Brain pericyte (primary cell): ENCODE results near the gene STEAP1B.
A peak's percentile ranks its signal among the peaks of the same experiment; 100 is the strongest.
"Not testable (repeated sequence)": the region's sequence is repeated elsewhere in the genome, so short reads cannot be mapped to it uniquely, and the experiment has no call there.

ENCODE experiments used
- DNase-seq: peaks from one replicate; pipeline ENCODE4 v3.0.0-alpha.2; 2012; ENCODE audit warnings: low read depth, low spot score

STEAP1B gene

DNA sequence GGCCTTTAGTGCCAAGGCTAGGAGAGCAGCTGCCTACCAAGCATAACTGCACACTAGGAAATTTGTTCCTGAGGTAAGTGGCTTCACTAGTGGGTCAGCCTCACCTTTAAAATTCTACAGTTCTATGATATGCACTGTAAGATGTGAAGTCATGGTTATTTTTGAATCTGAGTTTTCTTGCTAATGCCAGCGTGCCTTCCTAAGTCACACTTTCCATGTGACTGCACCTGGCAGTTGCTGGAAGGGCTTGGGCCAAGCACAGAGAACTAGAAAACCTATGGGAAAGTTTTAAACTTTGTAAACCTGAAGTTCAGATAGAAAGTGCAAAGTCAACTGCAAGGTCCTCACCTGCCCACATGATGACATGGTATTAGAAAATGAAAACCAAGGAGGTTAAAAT lies 42.5 kb downstream of the STEAP1B start:
- no peak for DNase-seq

DNA sequence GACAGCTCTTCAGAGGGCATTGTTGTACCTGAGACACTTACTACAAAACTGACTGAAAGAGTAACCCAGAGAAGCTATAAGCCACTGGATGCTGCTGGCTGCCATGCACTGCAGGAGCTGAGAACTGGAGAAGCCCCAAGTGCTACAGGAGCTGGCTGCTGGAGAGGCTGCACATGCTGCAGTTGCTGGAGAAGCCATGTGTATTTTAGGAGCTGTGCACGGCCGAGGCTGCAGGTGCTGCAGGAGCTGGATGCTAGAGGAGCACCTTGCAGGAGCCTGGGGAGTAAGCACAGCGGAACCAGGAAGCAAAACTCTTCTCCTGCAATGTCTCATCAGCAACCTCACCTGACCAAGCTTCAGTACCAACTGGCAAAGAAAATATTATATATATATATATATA lies 45.5 kb downstream of the STEAP1B start:
- no peak for DNase-seq

DNA sequence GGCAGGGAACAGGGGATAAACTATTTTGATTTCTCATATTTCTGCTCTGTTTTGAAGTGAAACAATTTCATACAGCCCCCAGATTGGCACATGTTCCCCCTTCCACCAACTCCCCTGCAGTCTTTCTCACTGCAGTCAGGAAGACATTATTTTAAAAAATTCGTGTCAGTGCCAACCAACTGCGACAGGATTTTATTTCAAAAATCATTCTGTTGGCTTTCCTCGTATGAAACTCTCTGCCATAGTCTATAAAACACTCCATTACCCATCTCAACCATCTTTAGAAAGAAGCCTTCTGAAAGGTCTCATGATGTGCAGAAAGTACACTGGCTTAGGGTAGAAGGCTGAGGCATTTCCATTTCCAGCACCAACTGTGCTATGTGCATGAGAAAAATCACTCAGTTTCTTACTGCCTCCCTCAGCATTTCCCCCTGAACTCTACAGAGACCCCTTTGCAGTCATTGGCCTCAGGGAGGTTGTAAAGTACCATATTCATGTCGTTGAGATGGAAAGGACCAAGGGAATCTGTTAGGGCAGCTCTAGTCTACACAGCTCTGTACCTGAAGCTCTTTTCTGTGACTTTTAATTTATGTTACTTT lies 46.9 kb downstream of the STEAP1B start:
- DNase-seq, result no peak

DNA sequence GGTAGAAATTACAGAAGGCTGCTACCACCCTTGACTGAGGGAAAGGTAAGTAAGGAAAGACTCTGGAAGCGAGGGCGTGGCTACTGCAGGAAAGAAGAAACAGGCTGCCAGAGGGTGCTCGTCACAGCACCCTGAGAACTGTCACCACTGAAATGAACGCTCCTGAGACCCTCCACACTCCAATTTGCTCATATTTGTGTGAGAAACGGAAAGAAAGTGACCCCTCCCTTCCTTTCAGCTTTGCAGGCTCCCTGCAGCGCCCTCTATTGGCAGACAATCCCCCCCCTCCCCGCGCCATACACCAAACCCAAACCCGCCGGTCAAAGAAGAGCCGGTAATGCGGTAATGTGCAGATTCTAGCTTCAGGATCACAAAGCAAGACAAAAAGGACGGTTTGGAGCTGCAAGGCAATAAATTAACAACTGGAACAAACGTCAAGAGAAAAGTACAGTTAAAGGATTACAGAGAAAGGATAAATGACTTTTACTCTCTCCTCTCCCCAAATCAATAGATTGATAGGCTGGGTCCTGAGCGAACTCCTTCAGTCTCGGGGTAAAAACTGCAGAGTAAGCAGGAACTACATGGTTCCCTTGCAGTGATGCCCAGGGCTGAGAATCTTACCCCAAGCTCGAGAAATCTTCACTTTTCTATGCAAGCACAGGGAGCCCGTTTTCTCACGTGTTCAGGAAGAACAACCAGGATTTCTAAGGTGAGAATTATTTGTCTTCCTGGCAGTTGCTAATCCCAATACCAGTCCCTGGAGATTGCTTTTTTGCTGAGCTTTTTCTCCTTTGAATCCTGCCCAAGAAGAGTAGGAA lies 47.6 kb downstream of the STEAP1B start:
- no peak for DNase-seq

DNA sequence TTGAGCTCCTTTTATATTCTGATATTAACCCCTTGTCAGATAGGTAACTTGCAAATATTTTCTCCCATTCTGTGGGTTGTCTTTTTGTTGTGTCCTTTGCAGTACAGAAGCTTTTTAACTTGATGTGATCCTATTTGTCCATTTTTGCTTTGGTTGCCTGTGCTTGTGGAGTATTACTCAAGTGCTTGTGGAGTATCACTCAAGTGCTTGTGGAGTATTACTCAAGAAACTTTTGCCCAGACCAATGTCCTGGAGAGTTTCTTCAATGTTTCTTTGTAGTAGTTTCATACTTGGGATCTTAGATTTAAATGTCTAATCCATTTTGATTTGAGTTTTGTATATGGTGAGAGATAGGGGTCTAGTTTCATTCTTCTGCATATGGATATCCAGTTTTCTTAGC lies 50.0 kb downstream of the STEAP1B start:
- DNase-seq, result not testable (repeated sequence)

DNA sequence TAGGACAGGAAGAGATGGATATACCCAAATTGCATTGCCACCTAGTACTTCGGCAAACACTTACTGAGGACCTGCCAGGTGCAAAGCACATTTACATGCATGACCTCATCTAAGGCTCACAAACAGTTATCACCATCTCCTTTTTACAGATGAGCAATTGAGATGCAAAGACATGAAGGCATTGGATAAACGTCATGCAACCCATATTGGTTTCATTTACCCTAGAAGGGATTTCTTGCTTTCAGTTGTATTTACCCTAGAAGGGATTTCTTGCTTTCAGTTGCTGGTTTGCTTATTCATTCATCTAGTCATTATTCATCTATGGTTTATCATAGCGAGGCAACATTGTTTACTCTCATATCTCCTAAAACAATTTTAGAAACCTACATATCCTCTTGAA lies 52.2 kb downstream of the STEAP1B start:
- no peak for DNase-seq

DNA sequence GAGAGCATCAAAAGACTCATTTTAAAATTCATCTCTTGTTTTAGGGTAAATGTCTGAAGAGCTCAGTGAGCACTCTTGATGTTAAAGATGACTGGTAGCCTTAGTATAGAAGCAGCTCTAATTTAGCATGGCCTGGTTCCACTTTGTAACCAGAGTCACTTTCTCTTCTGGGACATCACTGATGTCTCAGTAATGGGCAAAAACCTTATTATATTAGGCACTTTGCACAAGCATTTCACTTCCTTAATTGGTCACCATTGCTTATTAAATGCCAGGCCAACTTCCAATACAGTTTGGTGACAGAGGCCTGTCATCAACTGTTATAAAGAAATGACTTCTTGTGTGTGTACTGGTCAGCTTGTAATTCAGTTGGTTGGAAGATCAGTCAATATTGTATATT lies 53.0 kb downstream of the STEAP1B start:
- DNase-seq, result no peak

DNA sequence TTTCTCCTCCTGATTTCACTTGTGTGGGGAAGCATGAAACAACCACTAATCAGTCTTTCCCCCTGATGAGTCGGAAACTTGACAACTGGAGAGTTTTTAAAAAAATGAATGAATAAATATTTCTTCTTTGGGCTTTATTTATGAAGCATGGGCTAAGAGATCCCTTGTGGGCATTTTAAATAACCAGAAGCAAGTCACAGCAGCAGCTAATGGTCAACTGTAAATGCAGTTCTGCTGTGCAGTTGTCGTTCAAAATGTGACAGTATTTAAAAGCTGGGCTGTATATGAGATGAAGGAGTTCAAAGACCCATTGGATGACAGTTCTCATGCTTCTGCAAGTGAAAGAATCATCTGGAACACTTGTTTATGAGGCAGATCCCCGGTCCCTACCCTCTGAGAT lies 54.1 kb downstream of the STEAP1B start:
- no peak for DNase-seq

DNA sequence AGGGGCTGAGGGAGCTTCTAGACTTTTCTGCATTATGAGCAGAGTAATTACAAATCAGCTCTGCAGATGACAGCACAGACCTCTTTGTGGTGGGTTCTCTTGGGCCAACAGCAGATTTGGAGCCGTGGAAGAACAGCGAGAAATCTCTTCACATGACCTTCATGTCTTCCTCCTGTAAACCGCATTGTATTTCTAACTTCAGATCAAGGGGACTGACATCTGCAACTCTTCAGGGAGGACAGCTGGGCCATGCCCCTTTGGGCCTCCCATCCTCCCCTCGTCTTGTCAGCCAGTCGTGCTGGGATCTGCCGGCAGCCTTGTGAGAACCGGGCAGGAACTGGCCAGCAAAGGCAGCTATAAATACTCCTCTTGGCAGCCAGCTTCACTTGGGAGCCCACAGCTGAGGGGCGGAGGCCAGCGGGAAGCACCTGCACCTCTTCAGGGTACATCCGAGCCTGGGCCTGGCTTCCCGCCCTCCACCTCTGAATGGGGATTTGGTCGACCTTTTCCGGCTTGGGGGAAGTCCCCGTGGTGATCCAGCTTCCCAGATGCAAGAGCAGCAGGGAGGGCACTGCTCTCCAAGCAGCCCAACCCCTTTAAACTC lies 54.7 kb downstream of the STEAP1B start:
- DNase-seq, result peak; percentile 75

DNA sequence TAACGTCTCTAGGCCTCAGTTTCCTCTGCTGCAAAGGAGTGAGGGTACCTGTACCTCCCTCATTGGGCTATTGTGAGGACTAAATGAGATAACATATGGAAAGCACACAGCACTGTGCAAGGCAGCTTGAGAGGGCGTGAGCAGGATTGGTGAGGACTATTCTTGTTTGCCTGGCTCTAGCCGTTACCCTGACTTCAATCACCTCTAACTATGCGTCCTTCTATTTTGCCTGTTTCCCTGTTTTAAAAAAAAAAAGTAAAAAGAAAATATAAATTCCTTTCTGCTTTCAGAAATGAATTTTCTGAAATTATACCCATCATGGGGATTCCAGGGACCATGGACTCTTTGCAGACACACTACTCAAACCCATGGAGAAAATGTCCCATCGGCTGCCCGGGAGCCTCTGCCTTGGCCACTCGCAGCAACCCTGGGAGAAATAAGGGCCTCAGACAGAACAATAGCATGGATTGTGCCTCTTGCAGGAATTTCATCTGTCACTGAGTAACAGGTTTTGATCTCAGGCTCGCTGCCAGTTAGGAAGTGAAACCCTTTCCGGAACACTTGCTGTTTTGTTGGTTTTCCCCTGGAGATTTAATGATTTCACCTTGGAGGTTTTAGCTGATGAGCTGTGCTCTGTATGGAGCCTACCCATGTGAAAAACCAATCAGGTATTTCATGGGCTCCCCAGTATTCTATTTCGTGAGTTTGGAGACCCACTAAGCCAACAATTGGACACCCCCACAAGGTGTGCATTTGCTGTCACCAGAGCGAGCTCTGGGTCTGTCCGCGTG lies 55.6 kb downstream of the STEAP1B start:
- DNase-seq, result no peak

DNA sequence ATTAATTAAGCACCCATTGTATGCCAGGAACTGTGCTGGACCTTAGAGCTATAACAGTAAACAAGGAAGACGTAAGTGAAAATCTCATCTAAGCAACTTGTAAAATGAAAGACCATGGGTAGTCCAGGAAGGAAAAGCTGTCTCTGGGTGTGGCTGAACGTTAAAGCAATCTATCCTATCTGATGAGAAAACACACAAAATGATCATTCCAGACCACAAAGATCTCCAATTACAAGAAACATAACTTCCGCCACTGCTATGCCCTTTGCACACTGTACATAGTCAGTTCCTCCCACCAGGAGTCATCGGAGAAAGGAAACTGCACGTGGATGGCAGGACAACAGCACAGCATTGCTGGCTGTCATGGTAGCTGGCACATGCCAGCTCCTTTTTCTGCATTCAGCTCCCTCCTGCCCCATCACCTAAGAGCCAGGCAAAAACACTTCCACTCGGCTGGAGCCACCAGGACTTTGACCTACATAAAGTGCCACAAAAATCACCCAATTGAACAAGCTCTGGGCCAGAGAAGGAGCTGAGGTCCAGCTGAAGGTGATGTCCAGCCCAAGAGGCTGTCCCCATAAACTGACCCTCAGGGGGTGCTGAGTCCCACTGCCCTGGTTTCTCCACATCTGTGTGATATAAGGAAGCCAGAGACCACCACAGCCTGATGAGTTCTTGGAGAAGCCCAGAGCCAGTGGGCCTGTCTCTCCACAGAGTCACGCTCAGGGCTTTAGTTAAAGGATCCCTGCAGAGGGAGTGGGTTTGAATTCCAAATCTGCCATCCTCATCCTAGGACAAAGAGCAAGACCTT lies 56.4 kb downstream of the STEAP1B start:
- DNase-seq, result no peak

DNA sequence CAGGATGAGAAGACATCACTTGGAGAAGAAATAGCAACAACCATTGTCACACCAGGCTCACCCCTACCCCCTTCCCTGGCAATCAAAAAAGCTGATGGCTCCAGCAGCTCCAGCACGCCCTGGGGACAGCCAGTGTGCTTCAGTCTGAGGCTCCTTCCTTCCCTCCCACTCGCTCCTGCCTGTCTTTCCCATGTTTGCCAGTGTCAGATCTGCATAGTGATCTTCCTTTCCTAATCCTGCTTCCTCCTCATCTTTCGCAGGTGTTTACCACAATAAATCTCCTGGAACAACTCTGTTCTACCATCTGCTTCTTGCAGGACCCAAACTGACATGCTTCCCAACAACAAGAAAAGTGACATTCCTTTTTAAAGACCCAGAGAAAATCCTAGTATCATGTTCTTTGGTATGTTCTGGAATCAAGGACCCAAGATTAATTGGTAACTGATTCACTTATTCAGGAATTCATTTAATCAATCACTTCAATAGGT lies 57.1 kb downstream of the STEAP1B start:
- DNase-seq, result no peak

DNA sequence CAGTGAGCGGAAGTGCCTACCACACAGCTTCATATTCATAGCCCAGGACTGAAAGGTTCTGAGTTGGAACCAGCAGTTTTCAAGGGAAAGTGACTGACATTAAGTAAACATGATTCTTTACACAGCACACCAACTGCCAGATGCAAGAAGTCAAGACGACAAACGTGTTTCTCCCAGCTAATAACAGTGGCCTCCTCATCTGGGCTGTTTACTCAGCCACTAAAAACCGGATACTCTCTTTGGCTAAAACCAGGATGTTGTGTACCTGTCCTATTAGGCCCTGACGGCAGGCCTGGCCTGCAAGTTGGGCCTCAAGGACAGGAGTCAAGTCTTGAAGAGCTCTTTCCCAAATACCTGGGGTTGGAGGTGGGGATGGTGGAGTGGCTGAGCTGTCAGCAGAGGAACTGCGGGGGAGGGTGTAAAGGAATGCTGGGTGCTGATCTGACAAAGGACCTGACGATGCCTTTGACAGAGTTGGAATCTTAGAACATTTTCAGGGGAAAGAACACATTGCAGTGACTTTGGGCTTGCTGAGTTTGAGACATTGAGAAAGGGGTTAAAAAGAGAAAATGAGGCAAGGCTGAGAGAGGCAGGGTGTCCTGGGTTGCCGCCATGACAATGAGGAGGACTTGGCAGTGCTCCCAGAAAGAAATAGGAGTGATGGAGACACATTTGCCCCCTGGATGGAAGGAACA lies 57.7 kb downstream of the STEAP1B start:
- no peak for DNase-seq

DNA sequence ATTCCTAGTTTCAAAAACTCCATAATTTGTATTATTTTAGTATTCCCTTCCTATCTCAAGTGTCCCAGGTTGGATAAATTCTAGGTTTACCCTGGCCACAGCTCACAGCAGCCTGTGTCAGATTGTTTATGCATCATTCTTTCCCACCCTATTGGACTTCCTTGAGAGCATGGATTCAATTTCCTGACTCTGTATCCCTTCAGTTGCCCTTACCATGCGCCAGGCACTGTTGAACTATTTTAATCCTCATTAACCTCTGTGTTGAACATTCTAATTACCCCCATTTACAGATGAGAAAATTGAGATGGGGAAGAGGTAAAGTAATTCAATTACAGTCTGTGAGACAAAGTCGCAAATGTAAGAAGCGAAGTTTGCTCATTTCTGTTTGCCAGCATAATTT lies 58.8 kb downstream of the STEAP1B start:
- no peak for DNase-seq

DNA sequence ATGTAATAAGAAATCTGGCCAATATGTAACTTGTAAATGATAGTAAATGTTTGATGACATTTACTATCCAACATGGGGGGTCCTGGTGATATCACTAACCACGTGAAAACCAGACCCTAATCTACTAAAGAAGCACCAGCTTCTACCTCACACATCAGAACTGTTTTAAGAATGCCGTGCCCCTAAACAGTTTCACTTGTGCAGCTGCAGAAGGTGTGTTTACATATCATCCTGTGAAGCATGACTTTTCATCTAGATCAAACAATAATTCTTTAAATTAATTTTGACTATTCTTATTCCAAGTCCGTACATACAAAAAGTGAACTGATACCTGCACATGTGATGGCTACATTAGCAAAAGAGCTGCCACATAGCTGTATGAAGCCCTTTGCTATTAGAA lies 61.0 kb downstream of the STEAP1B start:
- no peak for DNase-seq

DNA sequence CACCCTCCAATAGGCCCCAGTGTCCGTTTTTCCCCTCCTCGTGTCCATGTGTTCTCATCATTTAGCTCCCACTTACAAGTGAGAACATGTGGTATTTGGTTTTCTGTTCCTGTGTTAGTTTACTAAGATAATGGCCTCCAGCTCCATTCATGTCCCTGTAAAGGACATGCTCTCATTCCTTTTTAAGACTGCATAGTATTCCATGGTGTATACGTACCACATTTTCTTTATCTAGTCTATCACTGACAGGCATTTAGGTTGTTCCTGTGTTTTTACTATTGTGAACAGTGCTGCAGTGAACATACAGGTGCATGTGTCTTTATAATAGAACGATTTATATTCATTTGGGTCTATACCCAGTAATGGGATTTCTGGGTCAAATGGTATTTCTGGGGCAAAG lies 63.4 kb downstream of the STEAP1B start:
- not testable (repeated sequence) for DNase-seq

DNA sequence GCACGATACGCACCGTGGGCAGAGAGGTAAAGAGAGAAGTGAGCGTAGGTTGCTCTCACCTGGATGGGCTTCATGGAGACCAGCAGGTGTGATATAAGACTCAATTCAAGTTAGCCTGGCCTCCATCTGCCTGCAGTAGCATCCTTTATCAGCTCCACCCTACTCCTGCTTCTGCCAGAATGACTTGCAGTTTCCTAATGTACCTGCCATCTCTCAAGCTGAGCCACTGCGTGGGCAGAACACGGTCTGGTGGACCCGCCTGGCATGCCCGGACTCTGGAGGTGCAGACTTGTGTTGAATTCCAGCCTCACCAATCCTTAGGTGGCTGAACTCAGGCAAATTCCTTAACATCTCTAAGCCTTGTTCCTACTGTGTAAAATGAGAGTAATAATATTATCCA lies 64.3 kb downstream of the STEAP1B start:
- no peak for DNase-seq

DNA sequence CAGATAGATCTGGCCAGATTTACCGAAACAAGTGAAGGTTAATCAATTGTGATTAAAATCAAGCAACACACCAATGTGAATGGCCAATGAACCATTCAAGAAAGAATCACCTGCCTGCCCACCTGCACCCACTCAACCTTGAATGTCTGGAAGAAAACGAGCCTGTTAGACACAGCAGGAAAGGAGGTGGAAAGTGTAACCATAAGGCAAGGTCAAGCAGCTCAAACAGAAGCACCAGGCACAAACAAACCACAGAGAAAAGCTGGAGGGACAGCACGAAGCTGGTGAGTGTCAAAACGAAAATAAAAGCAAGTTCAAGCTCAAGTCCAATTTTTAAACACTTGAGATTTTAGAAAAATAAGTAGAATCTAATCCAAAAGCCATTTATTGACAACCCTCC lies 64.9 kb downstream of the STEAP1B start:
- no peak for DNase-seq

DNA sequence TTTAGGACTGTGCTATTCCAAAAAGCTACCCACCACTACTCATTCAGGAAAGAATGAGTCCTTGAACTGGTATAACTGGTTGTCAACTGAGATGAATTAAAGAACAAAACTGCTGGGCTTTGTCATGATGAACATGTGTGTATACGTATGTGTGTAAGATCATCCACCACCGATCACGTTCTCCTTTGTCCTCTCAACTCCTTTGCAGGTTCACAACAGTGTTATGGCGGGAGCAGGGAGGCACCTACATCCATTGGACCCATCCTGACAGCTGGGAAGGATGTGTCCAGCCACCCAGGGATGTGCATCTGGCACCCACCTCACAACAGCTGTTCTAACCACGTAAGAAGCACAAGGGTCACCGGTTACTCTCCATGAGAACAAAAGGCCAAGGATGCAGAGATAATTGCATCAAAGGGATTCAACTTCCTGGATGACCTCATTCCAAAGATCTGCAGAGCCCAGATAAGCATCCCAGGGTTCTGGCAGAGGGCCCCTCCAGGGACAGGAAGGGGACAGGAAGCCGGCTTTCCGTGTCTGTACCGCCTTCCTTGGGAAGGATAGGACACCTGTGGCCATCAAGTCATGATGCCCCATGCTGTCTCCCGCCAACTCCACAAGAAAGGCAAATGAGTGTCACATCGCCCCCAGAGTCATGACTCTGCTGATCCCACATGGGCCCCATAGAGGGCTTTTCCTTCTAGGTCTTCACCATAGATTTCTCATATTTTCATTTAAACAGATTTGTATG lies 66.1 kb downstream of the STEAP1B start:
- peak; percentile 60 for DNase-seq

DNA sequence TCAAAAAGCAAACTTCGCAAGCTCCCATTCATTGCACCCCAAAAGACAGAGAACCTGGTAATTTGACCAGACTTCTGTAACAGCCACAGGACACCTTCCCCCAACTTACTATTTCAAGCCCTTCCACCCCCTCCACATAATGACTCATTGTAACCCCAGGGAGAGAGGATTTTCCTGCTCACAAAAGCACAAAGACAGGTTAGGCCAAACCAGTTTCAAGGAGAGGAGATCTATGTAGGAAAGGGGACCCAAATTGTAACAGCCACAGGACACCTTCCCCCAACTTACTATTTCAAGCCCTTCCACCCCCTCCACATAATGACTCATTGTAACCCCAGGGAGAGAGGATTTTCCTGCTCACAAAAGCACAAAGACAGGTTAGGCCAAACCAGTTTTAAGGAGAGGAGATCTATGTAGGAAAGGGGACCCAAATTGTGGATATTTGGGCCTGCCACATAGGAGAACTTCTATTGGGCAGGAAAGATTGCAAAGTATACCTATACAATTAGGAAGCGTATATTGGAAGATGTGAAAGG lies 66.8 kb downstream of the STEAP1B start:
- not testable (repeated sequence) for DNase-seq
